ACC112 (cell line): ENCODE data around the gene PLCH1.

Source experiments
- H2AFZ ChIP-seq: fragments of 200-600 bp; sonication (generic); one replicate; pipeline ENCODE4 v1.6.0; 2017; ENCODE audit warnings: antibody characterized with exemption, low read length; ENCODE audit not compliant: unreplicated experiment
- H3K27ac ChIP-seq: fragments of 200-600 bp; sonication (generic); 2 replicates; pipeline ENCODE4 v1.5.1; 2014; ENCODE audit warnings: low read depth, mild to moderate bottlenecking, antibody characterized with exemption, low read length, moderate library complexity
- H3K27me3 ChIP-seq: fragments of 200-600 bp; sonication (generic); 2 replicates; pipeline ENCODE4 v1.6.1; 2014; ENCODE audit warnings: mild to moderate bottlenecking, antibody characterized with exemption, low read length, moderate library complexity, mixed read lengths; ENCODE audit not compliant: insufficient read depth
- H3K36me3 ChIP-seq: fragments of 200-600 bp; sonication (generic); 2 replicates; pipeline ENCODE4 v1.6.1; 2016; ENCODE audit warnings: mild to moderate bottlenecking, antibody characterized with exemption, low read length, moderate library complexity, mixed read lengths; ENCODE audit not compliant: insufficient read depth
- H3K4me1 ChIP-seq: fragments of 200-600 bp; sonication (generic); one replicate; pipeline ENCODE4 v1.6.1; 2016; ENCODE audit warnings: low read length, mixed read lengths; ENCODE audit not compliant: insufficient read depth, unreplicated experiment, control insufficient read depth
- H3K4me3 ChIP-seq: fragments of 200-600 bp; sonication (generic); 2 replicates; pipeline ENCODE4 v1.5.1; 2014; ENCODE audit warnings: mild to moderate bottlenecking, low read depth, low read length
- H3K79me2 ChIP-seq: fragments of 200-600 bp; sonication (generic); one replicate; pipeline ENCODE4 v1.6.0; 2016; ENCODE audit warnings: low read length; ENCODE audit not compliant: control insufficient read depth, unreplicated experiment, insufficient read depth

PLCH1 gene

DNA sequence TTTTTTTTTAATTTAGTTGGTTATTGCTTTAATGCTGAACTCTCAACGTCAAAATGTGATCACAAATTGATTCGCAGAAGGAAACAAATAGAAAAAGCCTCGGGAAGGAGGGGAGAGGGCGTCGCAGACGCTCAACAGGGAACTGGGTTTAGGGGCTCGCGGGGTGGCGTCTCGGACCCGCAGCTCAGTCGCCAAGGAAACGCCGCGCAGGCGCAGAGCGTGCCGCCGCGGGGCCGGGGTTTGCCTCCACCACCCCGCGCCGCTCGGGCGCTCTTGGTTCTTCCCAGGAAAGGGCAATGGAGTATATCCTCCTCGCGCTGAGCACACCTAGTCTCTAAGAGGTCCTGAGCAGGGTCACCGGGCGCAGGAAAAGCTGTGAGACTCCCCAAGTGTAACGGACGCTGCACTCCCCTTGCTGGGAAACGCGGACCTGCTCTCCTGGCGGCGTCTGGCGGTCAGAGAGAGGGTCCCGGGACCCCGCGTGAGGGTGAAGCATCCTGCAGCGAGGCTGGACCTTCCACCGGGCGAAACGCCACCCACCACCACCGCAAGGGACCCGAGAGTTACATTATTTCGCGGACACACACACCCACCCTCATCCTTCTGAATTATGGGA lies 753 bp downstream of the PLCH1 start:
- Histone ChIP-seq H3K36me3 (no peaks in the 10 kb centered on the region), H3K4me3 (peak overlapping the region; percentile 83), H3K27ac (no peak overlapping the region), H3K27me3 (peaks cover 10% of the 10 kb centered on the region), H3K79me2 (no peaks in the 10 kb centered on the region), H3K4me1 (peaks cover 9% of the 10 kb centered on the region), H2AFZ (peak overlapping the region; percentile 75)

- Histone ChIP-seq H2AFZ (peak overlapping the region; percentile 75), H3K79me2 (no peaks in the 10 kb centered on the region), H3K27ac (no peak overlapping the region), H3K4me1 (peaks cover 4% of the 10 kb centered on the region), H3K36me3 (no peaks in the 10 kb centered on the region), H3K27me3 (peaks cover 10% of the 10 kb centered on the region), H3K4me3 (peak overlapping the region; percentile 83)
Observed at GRCh38 chr3:155743606-155744005, 1.3 kb downstream of the PLCH1 start.

- H3K27ac ChIP-seq = no peak overlapping the region
- H2AFZ ChIP-seq = no peak overlapping the region
- H3K27me3 ChIP-seq = peaks cover 10% of the 10 kb centered on the region
- H3K79me2 ChIP-seq = no peaks in the 10 kb centered on the region
- H3K36me3 ChIP-seq = no peaks in the 10 kb centered on the region
- no peaks in the 10 kb centered on the region for H3K4me1 ChIP-seq
- H3K4me3 ChIP-seq = no peak overlapping the region
Observed at GRCh38 chr3:155742349-155742965, 2.4 kb downstream of the PLCH1 start.

DNA sequence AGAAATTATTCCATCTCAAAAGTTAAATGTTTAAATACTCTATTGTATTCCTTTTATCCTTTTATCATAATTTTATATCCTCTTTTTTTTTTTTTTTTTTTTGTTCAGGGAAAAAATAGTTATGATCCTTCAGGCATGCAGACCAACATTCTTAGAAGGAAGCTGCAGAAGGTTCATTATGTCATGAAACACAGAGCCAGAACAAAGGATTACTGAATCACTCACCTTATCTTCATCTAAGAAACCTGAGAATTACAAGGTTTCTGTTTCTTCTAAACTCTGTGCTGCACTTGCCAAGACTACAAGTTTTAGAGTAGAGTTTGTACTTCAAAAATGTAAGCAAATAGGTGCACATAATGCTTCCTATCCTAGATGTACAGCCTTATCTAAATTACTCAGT lies 3.3 kb downstream of the PLCH1 start:
- Histone ChIP-seq H3K4me1 (no peaks in the 10 kb centered on the region), H2AFZ (no peak overlapping the region), H3K36me3 (no peaks in the 10 kb centered on the region), H3K27me3 (peaks cover 10% of the 10 kb centered on the region), H3K79me2 (no peaks in the 10 kb centered on the region), H3K27ac (no peak overlapping the region), H3K4me3 (no peak overlapping the region)

- Histone ChIP-seq H3K4me3 (no peak overlapping the region), H3K27me3 (peaks cover 10% of the 10 kb centered on the region), H3K79me2 (no peaks in the 10 kb centered on the region), H3K36me3 (no peaks in the 10 kb centered on the region), H2AFZ (no peak overlapping the region), H3K27ac (no peak overlapping the region), H3K4me1 (no peaks in the 10 kb centered on the region)
Observed at GRCh38 chr3:155741101-155741500, 3.8 kb downstream of the PLCH1 start.

GRCh38 chr3:155739154-155739553 lies 5.7 kb downstream of the PLCH1 start:
- Histone ChIP-seq H3K79me2 (no peaks in the 10 kb centered on the region), H3K4me3 (no peak overlapping the region), H3K4me1 (no peaks in the 10 kb centered on the region), H3K27ac (no peak overlapping the region), H3K27me3 (peaks cover 10% of the 10 kb centered on the region), H3K36me3 (no peaks in the 10 kb centered on the region), H2AFZ (no peak overlapping the region)

DNA sequence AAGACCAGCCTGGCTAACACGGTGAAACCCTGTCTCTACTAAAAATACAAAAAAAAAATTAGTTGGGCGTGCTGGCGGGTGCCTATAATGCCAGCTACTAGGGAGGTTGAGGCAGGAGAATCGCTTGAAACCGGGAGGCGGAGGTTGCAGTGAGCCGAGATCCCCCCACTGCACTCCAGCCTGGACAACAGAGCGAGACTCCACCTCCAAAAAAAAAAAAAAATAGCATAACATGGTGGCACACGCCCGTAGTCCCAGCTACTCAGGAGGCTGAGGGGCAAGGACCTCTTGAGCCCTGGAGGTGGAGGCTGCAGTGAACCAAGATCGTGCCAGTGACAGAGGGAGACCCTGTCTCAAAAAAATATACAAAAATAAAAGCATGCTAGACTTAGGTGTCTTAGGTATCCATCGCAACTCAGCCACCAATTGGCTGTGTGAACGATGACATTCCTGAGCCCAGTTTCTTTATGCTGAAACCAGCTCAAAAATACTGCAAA lies 6.2 kb downstream of the PLCH1 start:
- no peak overlapping the region for H3K27ac ChIP-seq

DNA sequence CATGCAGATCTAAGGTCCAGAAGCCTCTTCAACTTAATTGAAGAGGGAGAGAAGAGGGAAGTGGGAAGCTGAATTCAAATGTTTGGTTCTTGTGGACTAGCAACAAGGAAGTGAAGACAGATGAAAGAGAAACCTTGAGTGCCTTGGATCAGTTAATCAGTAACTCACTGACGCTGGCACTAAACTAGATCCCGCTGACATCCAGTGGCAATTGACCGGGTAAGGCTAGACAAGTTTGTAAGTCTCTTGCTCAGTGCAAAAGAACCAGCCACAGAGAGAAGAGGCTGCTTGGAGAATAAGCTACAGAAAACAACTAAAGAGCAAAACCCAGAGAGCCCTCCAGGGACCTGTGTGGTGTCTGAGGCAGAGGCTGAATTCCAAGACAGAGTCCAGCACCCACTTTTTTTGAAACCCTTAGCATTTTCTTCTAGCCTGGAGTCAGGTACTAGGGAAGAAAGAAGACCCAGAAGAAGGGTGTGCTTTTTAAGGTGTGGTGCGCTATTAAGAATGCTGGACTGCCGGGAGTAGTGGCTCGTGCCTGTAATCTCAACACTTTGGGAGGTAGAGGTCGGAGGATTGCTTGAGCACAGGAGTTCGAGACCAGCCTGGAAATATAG lies 6.9 kb downstream of the PLCH1 start:
- H3K27ac ChIP-seq = no peak overlapping the region
- peaks cover 10% of the 10 kb centered on the region for H3K27me3 ChIP-seq
- H3K4me3 ChIP-seq = no peak overlapping the region
- no peak overlapping the region for H2AFZ ChIP-seq
- no peaks in the 10 kb centered on the region for H3K36me3 ChIP-seq
- no peaks in the 10 kb centered on the region for H3K79me2 ChIP-seq
- no peaks in the 10 kb centered on the region for H3K4me1 ChIP-seq

More for the DNA sequence above, 6.2 kb downstream of the PLCH1 start:
- Histone ChIP-seq H3K4me3 (no peak overlapping the region), H3K27me3 (peaks cover 10% of the 10 kb centered on the region), H3K4me1 (no peaks in the 10 kb centered on the region), H2AFZ (no peak overlapping the region), H3K36me3 (no peaks in the 10 kb centered on the region), H3K79me2 (no peaks in the 10 kb centered on the region)

DNA sequence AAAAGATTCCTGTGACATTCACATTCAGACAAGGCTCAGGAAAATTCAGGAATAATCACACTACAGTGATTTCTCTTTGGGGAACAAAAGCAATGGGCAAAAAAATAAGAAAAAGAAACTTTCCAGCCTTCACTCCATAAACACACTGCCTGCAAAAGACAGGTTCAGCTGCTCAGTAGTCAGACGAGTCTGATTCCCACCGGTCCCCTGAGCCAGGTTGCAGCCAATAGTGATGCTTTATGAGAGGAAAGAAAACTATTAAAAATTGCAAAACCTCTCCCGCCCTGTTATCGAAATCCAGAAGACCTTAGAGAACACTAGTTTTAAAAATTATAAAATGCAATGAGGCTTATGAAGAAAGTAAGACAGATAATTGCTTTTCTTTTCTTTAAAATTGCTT lies 8.5 kb downstream of the PLCH1 start:
- Histone ChIP-seq H3K4me1 (no peaks in the 10 kb centered on the region), H3K79me2 (no peaks in the 10 kb centered on the region), H3K27me3 (no peaks in the 10 kb centered on the region), H3K4me3 (no peak overlapping the region), H3K36me3 (no peaks in the 10 kb centered on the region), H2AFZ (no peak overlapping the region), H3K27ac (no peak overlapping the region)

DNA sequence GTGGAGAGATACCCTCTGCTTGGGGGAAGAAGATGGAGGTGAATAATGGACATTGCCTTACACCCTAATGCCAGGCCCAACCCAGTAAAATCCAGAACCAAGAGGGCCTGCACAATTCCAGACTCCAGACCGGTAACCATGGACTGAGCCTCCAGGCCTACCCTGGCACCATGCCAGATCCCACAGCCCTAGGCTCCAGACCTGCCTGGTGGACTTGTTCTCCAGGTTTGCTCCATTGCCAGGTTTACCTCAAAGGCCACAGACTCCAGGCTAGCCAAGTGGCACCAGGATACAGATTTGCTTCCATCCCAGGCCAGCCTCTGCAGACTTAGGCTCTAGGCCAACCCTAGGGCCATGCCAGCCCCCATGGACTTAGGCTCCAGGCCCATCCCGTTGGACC lies 14.0 kb downstream of the PLCH1 start:
- no peak overlapping the region for H2AFZ ChIP-seq
- no peaks in the 10 kb centered on the region for H3K36me3 ChIP-seq
- no peaks in the 10 kb centered on the region for H3K79me2 ChIP-seq
- H3K27ac ChIP-seq = no peak overlapping the region
- H3K4me3 ChIP-seq = no peak overlapping the region
- H3K27me3 ChIP-seq = no peaks in the 10 kb centered on the region
- no peaks in the 10 kb centered on the region for H3K4me1 ChIP-seq

- Histone ChIP-seq H2AFZ (no peak overlapping the region), H3K4me3 (no peak overlapping the region), H3K27ac (no peak overlapping the region), H3K4me1 (no peaks in the 10 kb centered on the region), H3K36me3 (no peaks in the 10 kb centered on the region), H3K79me2 (no peaks in the 10 kb centered on the region), H3K27me3 (no peaks in the 10 kb centered on the region)
Observed at GRCh38 chr3:155727836-155728235, 17.0 kb downstream of the PLCH1 start.
